Fibroblast of the aortic adventitia (primary cell): ENCODE data around the gene SNX8. TPM values are rescaled to one million over a fixed set of nuclear protein-coding genes. Genes with fewer than 3 reads are reported as not detected.

Experiments used
- DNase-seq: peaks from one replicate; pipeline ENCODE4 v3.0.0-alpha.2; 2010; ENCODE audit warnings: low read depth
- H3K4me3 ChIP-seq: 2 replicates; pipeline ENCODE4 v1.5.1; 2011; ENCODE audit warnings: low read depth, mild to moderate bottlenecking, control low read depth, low read length, moderate library complexity
- total RNA-seq: library from RNA; depleted of rRNA; stranded (reverse); fragments of >200 nt; gene quantifications from 2 replicates; pipeline ENCODE4 v1.2.3, GENCODE V29; 2012; ENCODE audit warnings: low replicate concordance
- TF ChIP-seq, protein P1 (sequence below): IDR thresholded peaks from 2 replicates; pipeline ENCODE4 v1.5.1; 2011; ENCODE audit warnings: mild to moderate bottlenecking, low read length, control low read depth, inconsistent platforms; ENCODE audit not compliant: insufficient read depth

SNX8 gene
- total RNA-seq, 1 donor = 19.4 TPM

DNA sequence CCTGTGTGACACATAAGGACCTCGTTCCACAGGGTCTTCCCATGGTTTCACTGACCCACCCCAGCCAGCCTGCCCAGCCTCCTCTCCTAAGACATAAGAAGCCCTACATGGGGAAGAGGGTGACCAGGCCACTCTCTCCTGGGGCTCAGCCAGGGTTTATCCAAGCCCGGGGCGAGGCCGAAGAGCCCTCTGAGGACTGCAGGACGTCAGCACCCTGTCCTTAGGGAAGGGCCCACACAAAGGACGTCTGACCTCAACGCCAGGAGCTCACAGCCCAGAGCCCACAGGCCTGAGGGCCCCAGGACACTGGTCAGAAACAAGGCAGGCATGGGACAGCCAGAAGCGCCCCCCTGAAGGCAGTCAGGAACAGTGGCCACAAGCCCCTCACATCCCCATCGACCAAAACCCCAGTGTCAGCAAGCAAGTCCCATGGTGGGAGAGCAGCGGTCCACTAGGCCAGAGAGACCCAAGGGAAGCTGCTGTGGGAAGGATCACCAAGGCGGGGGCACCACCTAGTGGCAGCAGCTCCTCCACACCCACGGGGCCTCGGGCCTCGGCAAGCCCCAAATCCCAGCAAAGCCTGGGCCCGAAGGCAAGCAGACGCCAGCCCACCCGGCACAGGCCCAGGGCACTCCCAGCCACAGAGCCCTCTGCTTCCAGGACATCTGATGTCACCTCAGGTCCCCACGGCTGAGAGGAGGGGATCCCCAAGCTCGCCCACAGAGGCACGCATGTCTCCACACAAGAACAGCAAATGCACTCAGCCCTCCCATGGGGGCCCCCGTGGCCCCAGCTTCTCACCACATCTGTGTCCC, 104.9 kb downstream of the SNX8 start:
- TF ChIP-seq, protein P1, sequence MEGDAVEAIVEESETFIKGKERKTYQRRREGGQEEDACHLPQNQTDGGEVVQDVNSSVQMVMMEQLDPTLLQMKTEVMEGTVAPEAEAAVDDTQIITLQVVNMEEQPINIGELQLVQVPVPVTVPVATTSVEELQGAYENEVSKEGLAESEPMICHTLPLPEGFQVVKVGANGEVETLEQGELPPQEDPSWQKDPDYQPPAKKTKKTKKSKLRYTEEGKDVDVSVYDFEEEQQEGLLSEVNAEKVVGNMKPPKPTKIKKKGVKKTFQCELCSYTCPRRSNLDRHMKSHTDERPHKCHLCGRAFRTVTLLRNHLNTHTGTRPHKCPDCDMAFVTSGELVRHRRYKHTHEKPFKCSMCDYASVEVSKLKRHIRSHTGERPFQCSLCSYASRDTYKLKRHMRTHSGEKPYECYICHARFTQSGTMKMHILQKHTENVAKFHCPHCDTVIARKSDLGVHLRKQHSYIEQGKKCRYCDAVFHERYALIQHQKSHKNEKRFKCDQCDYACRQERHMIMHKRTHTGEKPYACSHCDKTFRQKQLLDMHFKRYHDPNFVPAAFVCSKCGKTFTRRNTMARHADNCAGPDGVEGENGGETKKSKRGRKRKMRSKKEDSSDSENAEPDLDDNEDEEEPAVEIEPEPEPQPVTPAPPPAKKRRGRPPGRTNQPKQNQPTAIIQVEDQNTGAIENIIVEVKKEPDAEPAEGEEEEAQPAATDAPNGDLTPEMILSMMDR = peak; percentile 91
- DNase-seq = peak; percentile 79

GRCh38 chr7:2208712-2209111, 105.5 kb downstream of the SNX8 start:
- no peak for DNase-seq
- no peak overlapping the region for H3K4me3 ChIP-seq
- TF ChIP-seq, protein P1 = no peak

More for the DNA sequence above, 104.9 kb downstream of the SNX8 start:
- no peak overlapping the region for H3K4me3 ChIP-seq

DNA sequence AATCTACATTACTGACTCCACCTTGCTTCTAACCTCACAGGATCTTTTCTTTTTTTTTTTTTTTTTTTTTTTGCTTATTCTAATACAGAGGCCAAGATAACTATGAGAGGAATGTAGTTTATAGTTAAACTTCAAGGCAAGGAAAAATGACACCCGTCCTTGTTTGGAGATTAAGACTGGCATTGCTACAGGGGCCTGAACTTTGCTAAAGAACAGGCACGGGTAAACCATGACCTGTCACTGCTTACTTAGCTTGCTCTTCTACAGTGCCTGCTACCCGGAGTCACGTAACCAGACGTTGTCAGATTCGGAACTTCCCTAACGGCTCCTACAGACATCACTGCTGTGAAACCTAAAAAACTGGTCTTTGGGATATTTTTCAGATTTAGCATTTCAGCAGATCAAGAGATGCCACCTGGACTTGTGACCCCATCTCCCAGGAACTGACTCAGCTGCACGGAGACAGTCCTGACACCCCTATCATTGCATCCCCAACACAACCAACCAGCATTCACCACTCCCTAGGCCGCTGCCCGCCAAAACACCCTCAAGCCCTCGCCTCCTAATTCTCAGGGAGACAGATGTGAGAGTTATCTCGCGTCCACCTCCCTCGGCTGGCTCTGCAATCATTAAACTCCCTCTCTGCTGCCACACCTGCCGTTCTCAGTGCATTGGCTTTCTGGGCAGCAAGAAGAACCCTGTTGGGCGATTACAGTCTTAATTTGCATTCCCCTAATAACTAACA, 109.0 kb downstream of the SNX8 start:
- peak; percentile 4 for DNase-seq
- TF ChIP-seq, protein P1 = no peak
- H3K4me3 ChIP-seq = no peak overlapping the region

GRCh38 chr7:2204446-2204845, 109.8 kb downstream of the SNX8 start:
- DNase-seq = no peak
- TF ChIP-seq, protein P1 = no peak
- H3K4me3 ChIP-seq = no peak overlapping the region

DNA sequence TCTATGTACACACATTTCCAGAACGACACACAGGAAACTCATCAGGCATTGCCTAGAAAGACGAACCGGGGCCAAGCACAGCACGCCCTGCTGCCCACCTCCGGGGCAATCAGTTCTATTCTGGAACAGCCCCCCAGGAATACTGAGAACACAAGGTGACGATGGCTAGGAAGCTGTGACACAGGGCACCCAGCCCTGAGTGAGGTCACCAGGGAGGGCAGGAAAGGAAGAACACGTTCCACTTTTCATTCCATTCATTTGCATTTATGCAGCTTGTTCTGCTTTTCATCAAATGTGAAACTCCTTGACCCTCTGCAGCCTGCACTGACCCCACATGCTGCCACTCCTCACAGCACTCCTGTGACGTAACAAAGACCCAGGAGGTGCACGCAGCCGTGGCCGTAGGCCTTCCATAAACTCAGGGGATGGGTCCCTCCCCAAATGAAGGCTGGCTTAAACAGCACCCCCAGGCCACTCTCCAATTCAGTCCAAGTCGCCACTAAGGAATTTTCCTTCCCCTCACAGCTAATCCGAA, 110.4 kb downstream of the SNX8 start:
- peak; percentile 11 for DNase-seq
- H3K4me3 ChIP-seq = no peak overlapping the region
- TF ChIP-seq, protein P1 = no peak

- no peak overlapping the region for H3K4me3 ChIP-seq
- TF ChIP-seq, protein P1 = no peak
- DNase-seq = peak; percentile 37
These were observed 111.1 kb downstream of the SNX8 start for GRCh38 chr7:2202901-2203765.
